Endothelial cell of umbilical vein (primary cell): ENCODE results near the gene ASIC1. TPM values are rescaled to one million over a fixed set of nuclear protein-coding genes. Genes with fewer than 3 reads are reported as not detected.

ENCODE experiments used
- BruUV-seq: library from RNA; stranded (reverse); fragments of 400-500 nt; replicated peaks from 2 replicates; lab custom pipeline; 2021; lab: Mats Ljungman, UMichigan
- CTCF ChIA-PET: fragments of 300-600, 350-600 bp; sonication (Branson Sonifier 250); formaldehyde crosslinking; loops from one replicate; lab custom pipeline; 2021; ENCODE audit warnings: antibody characterized with exemption, inconsistent platforms; lab: Charles Lee
- POLR2A ChIA-PET: fragments of 300-600, 350-600 bp; sonication (Branson Sonifier 250); formaldehyde crosslinking; loops from one replicate; lab custom pipeline; 2021; ENCODE audit warnings: antibody characterized with exemption, inconsistent platforms; lab: Charles Lee
- DNase-seq: peaks from one replicate; pipeline ENCODE4 v3.0.0-alpha.2; 2011; ENCODE audit warnings: low read depth, low spot score
- FAIRE-seq: peaks from 2 replicates; lab custom pipeline; 2011; peaks lifted over from hg19 to GRCh38; lab: Jason Lieb, UNC
- H2AFZ ChIP-seq: 2 replicates; pipeline ENCODE4 v1.6.0; 2012; ENCODE audit warnings: low read depth, low read length, control low read depth, inconsistent platforms
- H3K27ac ChIP-seq: 2 replicates; pipeline ENCODE4 v1.5.1; 2011; ENCODE audit warnings: low read depth, mild to moderate bottlenecking, control low read depth, low read length, moderate library complexity; ENCODE audit not compliant: insufficient read depth
- H3K27me3 ChIP-seq, 2 experiments: 2 replicates each; pipeline versions ENCODE4 v1.6.0 to v1.6.1; 2011; ENCODE audit warnings: low read length in 2 of 2, mixed read lengths in 1 of 2; ENCODE audit not compliant: control insufficient read depth in 2 of 2, insufficient read depth in 2 of 2
- H3K36me3 ChIP-seq, 2 experiments: 2 replicates in 1 of 2; 3 replicates in 1 of 2; pipeline ENCODE4 v1.5.1; 2011; ENCODE audit warnings: low read length in 2 of 2, mild to moderate bottlenecking in 1 of 2, moderate library complexity in 1 of 2; ENCODE audit not compliant: control insufficient read depth in 2 of 2, insufficient read depth in 2 of 2; ENCODE audit errors: extremely low read depth in 1 of 2
- H3K4me1 ChIP-seq: 3 replicates; pipeline ENCODE4 v1.5.1; 2011; ENCODE audit warnings: mild to moderate bottlenecking, low read length; ENCODE audit not compliant: control insufficient read depth, insufficient read depth; ENCODE audit errors: extremely low read depth
- H3K4me2 ChIP-seq: 2 replicates; pipeline ENCODE4 v1.6.1; 2011; ENCODE audit warnings: low read length, control low read depth, mixed read lengths; ENCODE audit not compliant: insufficient read depth
- H3K4me3 ChIP-seq, 3 experiments: fragments of 200-600 bp in 1 of 3; sonication (generic), shearing (Covaris generic) in 1 of 3; replicated peaks in 1 of 3; 2 replicates each; pipeline ENCODE4 v1.5.1; 2011 to 2016; ENCODE audit warnings: control low read depth in 3 of 3, low read length in 3 of 3, mild to moderate bottlenecking in 2 of 3, inconsistent platforms in 1 of 3, low read depth in 1 of 3, moderate library complexity in 1 of 3; ENCODE audit not compliant: insufficient read depth in 1 of 3
- H3K79me2 ChIP-seq: 2 replicates; pipeline ENCODE4 v1.6.0; 2012; ENCODE audit warnings: low read length, inconsistent platforms; ENCODE audit not compliant: control insufficient read depth, insufficient read depth
- H3K9ac ChIP-seq: replicated peaks from 2 replicates; pipeline ENCODE3; 2011; ENCODE audit warnings: low read length, control low read depth; ENCODE audit not compliant: insufficient read depth; ENCODE audit errors: extremely low read depth
- H3K9me1 ChIP-seq: replicated peaks from 3 replicates; pipeline ENCODE4 v1.6.0; 2011; ENCODE audit warnings: mild to moderate bottlenecking, low read length; ENCODE audit not compliant: control insufficient read depth, insufficient read depth; ENCODE audit errors: extremely low read depth
- H3K9me3 ChIP-seq: replicated peaks from 2 replicates; pipeline ENCODE4 v1.5.1; 2012; ENCODE audit warnings: low read length, inconsistent platforms; ENCODE audit not compliant: control insufficient read depth, insufficient read depth
- H4K20me1 ChIP-seq: replicated peaks from 2 replicates; pipeline ENCODE3; 2011; ENCODE audit warnings: mild to moderate bottlenecking, low read length; ENCODE audit not compliant: control insufficient read depth, insufficient read depth; ENCODE audit errors: extremely low read depth
- CTCF ChIP-seq, 2 donors: IDR thresholded peaks; 1 replicate in 1 of 2; 2 replicates in 1 of 2; pipeline ENCODE4 v1.5.1; 2011; ENCODE audit warnings: low read length in 2 of 2, mild to moderate bottlenecking in 2 of 2, moderate library complexity in 2 of 2, control low read depth in 1 of 2, inconsistent platforms in 1 of 2, low read depth in 1 of 2; ENCODE audit not compliant: insufficient read depth in 1 of 2; ENCODE audit errors: extremely low read depth in 1 of 2
- POLR2A ChIP-seq: IDR thresholded peaks from 2 replicates; pipeline ENCODE4 v1.6.1; 2012; ENCODE audit warnings: low read depth, mild to moderate bottlenecking, control low read depth, low read length
- dilution Hi-C: fragments of 300-500 bp; cut with MboI; formaldehyde crosslinking; loops from one replicate; pipeline ENCODE4 v1.15.0; 2019; ENCODE audit warnings: low sequenced_read_pairs; ENCODE audit not compliant: extremely low pct_ligation_motif_present
- intact Hi-C: fragments of 100-400 bp; cut with micrococcal nuclease; formaldehyde crosslinking; loops from one replicate; pipeline ENCODE4 v1.10.0; 2022
- polyA plus RNA-seq, 4 experiments: library from polyadenylated mRNA; depleted of rRNA in 3 of 4; stranded (reverse) in 3 of 4; unstranded in 1 of 4; fragments of >200 nt; gene quantifications; 2 replicates each; pipeline versions ENCODE4 v1.2.1 to v1.2.3, GENCODE V29; 2011 to 2012; ENCODE audit warnings: missing spikeins in 1 of 4
- total RNA-seq: library from RNA; stranded (reverse); gene quantifications from 2 replicates; pipeline ENCODE4 v1.2.3, GENCODE V29; 2021

The ASIC1 gene
- total and polyA plus RNA-seq, 2 donors (not counting 3 experiments of a cell fraction or from before 2014, with no cell fraction given) = 0.53 to 0.66 TPM

DNA sequence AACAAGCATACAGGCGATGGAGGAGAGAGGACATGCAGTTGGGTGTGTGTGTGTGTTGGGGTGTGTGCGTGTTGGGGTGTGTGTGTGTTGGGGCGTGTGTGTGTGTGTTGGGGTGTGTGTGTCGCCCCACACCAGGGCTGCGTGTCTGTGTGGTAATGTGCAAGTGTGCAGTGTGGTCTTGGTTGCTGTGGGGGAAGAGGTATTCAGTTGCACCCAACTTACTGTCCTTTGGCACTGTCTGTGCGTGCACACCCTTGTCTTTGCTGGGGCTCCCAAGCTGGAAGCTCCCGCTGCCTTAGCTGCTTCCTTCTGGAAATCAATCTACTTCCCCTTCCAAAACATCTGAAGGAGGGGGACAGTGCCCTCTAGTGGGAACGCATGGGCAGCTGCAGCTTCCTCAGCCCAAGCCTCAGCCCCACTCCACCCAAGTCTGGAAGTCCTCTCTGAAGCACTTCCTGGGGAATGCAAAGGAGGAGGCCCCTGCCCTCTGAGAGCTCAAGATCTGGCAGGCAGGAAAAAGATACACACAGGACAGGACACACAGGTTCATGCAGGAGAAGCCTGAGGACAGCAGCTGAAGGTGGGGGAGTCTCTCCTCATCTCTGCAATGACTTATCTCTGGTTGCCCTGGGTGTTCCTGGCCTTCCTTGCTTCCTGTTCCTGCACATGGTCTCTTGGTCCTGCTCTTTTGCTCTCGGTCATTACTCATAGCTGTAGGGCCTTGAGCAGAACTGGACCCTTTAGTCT lies 13.1 kb downstream of the ASIC1 start:
- ChIA-PET CTCF (interaction anchor here (0.6 to 12.1 kb wide), 48 partner anchors 8 to 325 kb away, joined by 3 to 317 read pairs (median 6); partner anchors contain the start of genes AQP6, BCDIN3D, CERS5 and COX14), POLR2A (interaction anchor here (0.6 to 0.7 kb wide), 2 partner anchors 14 to 233 kb away, joined by 3 read pairs; partner anchors contain the start of gene SMARCD1)
- dilution Hi-C loops = loop anchor here (25.0 kb wide), 1 partner anchor 108 kb away; the partner anchor contains the start of genes AQP2, AQP5 and AQP6
- Histone ChIP-seq H3K36me3 (no peaks in the 10 kb centered on the region), H3K27ac (no peak overlapping the region), H3K27me3 (peaks cover 11% of the 10 kb centered on the region in 2 experiments), H4K20me1 (no peaks in the 10 kb centered on the region), H3K79me2 (no peaks in the 10 kb centered on the region), H3K4me3 (no peak overlapping the region), H2AFZ (peak overlapping the region; percentile 45), H3K9ac (no peak overlapping the region), H3K4me1 (peaks cover 4% of the 10 kb centered on the region), H3K9me3 (no peaks in the 10 kb centered on the region), H3K4me2 (no peak overlapping the region), H3K9me1 (no peaks in the 10 kb centered on the region)
- peak; percentile 94 for FAIRE-seq
- TF ChIP-seq CTCF (IDR thresholded peaks at IDR 0.05; ENCODE audit: extremely low read depth in 1 of 2, insufficient read depth in 1 of 2, low read depth in 1 of 2, low read length in 2 of 2) (peak; percentile 93 to 95), POLR2A (no peak)
- intact Hi-C loops = loop anchor here (1.0 to 5.0 kb wide), 5 partner anchors 31 to 293 kb away; no protein-coding TSS in a partner anchor
- BruUV-seq = no TSS peak
- peak; percentile 76 for DNase-seq
